ENCODE data around the gene TRAPPC14.

The TRAPPC14 gene

GRCh38 chr7:100111156-100111555, 47.4 kb downstream of the TRAPPC14 start:
- H3K36me3 ChIP-seq (ENCODE audit: low read depth), result peaks cover 69% of the 10 kb centered on the region
- H3K27me3 ChIP-seq (ENCODE audit: insufficient read depth, poor library complexity, severe bottlenecking), result no peaks in the 10 kb centered on the region
- no peak overlapping the region for H3K27ac ChIP-seq (ENCODE audit: poor library complexity, severe bottlenecking)
- H3K4me3 ChIP-seq (ENCODE audit: severe bottlenecking), result no peak overlapping the region
- no peak for TF ChIP-seq CTCF (IDR thresholded peaks at IDR 0.05; ENCODE audit: poor library complexity, severe bottlenecking)
- no peaks in the 10 kb centered on the region for H3K9me3 ChIP-seq (ENCODE audit: severe bottlenecking)
- no peaks in the 10 kb centered on the region for H3K4me1 ChIP-seq (ENCODE audit: insufficient read depth, poor library complexity, severe bottlenecking)
- no peak for ATAC-seq (ENCODE audit: low read depth)
- DNase-seq (ENCODE audit: low spot score), result no peak

DNA sequence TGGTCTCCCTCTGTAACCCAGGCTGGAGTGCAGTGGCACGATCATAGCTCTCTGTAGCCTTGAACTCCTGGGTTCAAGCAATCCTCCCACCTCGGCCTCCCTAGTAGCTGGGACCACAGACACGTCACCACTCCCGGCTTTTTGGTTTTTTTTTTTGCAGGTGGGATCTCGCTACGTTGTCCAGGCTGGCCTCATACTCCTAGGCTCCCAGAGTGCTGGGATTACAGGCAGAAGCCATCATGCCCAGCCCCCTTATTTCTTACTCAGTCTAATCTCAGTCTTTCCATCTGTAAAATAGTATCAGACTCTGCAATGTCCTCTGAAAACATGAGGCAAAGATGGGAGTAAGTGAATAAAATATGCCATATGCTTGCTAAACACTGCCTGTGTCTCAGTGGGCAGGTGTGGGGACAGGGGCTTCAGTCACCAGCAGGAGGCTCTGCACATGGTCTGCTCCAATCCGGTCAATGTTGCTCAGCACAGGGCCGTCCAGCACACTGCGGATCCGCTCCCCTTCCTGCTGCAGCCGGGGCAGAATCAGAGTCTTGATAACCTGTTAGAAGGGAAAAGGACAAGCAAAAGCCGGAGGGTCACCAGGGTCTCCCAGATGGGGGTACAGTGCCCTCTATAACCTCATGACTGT, 48.9 kb downstream of the TRAPPC14 start:
- no peaks in the 10 kb centered on the region for H3K9me3 ChIP-seq (ENCODE audit: severe bottlenecking)
- no peak overlapping the region for H3K27ac ChIP-seq (ENCODE audit: poor library complexity, severe bottlenecking)
- no peak for ATAC-seq (ENCODE audit: low read depth)
- no peak for TF ChIP-seq CTCF (IDR thresholded peaks at IDR 0.05; ENCODE audit: poor library complexity, severe bottlenecking)
- DNase-seq (ENCODE audit: low spot score), result no peak
- H3K4me1 ChIP-seq (ENCODE audit: insufficient read depth, poor library complexity, severe bottlenecking), result no peaks in the 10 kb centered on the region
- H3K27me3 ChIP-seq (ENCODE audit: insufficient read depth, poor library complexity, severe bottlenecking), result no peaks in the 10 kb centered on the region
- H3K36me3 ChIP-seq (ENCODE audit: low read depth), result peaks cover 74% of the 10 kb centered on the region
- H3K4me3 ChIP-seq (ENCODE audit: severe bottlenecking), result no peak overlapping the region

GRCh38 chr7:100107890-100108289, 50.6 kb downstream of the TRAPPC14 start:
- no peak for DNase-seq (ENCODE audit: low spot score)
- Histone ChIP-seq H3K27ac (ENCODE audit: poor library complexity, severe bottlenecking) (no peak overlapping the region), H3K4me3 (ENCODE audit: severe bottlenecking) (no peak overlapping the region), H3K36me3 (ENCODE audit: low read depth) (peaks cover 63% of the 10 kb centered on the region), H3K27me3 (ENCODE audit: insufficient read depth, poor library complexity, severe bottlenecking) (no peaks in the 10 kb centered on the region), H3K9me3 (ENCODE audit: severe bottlenecking) (no peaks in the 10 kb centered on the region), H3K4me1 (ENCODE audit: insufficient read depth, poor library complexity, severe bottlenecking) (no peaks in the 10 kb centered on the region)
- TF ChIP-seq CTCF (IDR thresholded peaks at IDR 0.05; ENCODE audit: poor library complexity, severe bottlenecking), result no peak
- ATAC-seq (ENCODE audit: low read depth), result no peak

DNA sequence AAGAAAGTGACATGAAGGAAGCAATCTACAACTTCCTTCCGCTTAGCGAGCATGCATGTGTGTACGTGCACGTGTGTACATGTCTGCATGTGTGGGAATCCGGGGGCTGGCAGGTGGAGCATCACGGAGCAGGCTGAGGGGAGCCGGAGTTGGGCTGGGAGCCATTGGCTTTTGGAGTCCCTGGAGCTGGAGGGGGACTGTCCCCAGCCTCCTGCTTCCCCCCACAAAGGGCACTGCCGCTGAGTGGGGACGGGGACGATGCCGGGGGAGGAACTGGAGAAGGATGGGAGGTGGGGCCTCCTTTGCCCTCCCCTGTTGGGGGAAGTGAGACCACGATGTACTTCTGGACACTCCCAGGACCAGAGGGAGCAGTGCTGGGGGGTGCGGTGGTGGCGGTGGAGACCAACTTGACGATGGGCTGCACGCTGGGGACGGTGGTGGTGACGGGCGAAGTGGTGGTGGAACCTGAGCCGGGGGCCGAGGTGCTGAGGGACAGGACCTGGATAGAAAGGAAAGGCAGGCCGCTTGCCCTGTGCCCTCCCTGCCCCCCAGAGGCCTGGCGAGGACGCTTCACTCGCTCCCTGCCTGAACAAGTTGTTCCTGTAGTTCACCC, 51.3 kb downstream of the TRAPPC14 start:
- Histone ChIP-seq H3K4me1 (ENCODE audit: insufficient read depth, poor library complexity, severe bottlenecking) (no peaks in the 10 kb centered on the region), H3K9me3 (ENCODE audit: severe bottlenecking) (no peaks in the 10 kb centered on the region), H3K4me3 (ENCODE audit: severe bottlenecking) (no peak overlapping the region), H3K27ac (ENCODE audit: poor library complexity, severe bottlenecking) (no peak overlapping the region), H3K36me3 (ENCODE audit: low read depth) (peaks cover 56% of the 10 kb centered on the region), H3K27me3 (ENCODE audit: insufficient read depth, poor library complexity, severe bottlenecking) (no peaks in the 10 kb centered on the region)
- no peak for TF ChIP-seq CTCF (IDR thresholded peaks at IDR 0.05; ENCODE audit: poor library complexity, severe bottlenecking)
- DNase-seq (ENCODE audit: low spot score) (no peak), ATAC-seq (ENCODE audit: low read depth) (no peak)

DNA sequence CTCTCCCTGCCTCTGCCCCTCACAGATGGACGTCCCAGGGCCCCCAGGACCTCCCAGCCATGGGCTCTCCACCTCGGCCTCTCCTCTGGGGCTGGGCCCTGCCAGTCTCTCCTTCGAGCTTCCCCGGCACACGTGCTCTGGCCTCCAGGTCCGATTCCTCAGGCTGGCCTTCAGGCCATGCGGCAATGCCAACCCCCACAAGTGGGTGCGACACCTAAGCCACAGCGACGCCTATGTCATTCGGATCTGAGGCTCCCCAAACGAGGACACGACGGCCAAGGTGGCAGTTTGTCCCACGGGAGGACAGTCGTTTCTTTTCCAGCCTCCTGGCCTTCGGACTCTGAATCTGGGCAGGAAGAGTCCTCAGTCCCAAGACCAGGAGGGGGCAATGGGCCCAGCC, 51.9 kb downstream of the TRAPPC14 start:
- DNase-seq (ENCODE audit: low spot score), result no peak
- Histone ChIP-seq H3K4me1 (ENCODE audit: insufficient read depth, poor library complexity, severe bottlenecking) (no peaks in the 10 kb centered on the region), H3K27me3 (ENCODE audit: insufficient read depth, poor library complexity, severe bottlenecking) (no peaks in the 10 kb centered on the region), H3K9me3 (ENCODE audit: severe bottlenecking) (no peaks in the 10 kb centered on the region), H3K27ac (ENCODE audit: poor library complexity, severe bottlenecking) (no peak overlapping the region), H3K36me3 (ENCODE audit: low read depth) (peaks cover 50% of the 10 kb centered on the region), H3K4me3 (ENCODE audit: severe bottlenecking) (no peak overlapping the region)
- TF ChIP-seq CTCF (IDR thresholded peaks at IDR 0.05; ENCODE audit: poor library complexity, severe bottlenecking), result no peak
- no peak for ATAC-seq (ENCODE audit: low read depth)
